ENCODE results near the gene AGAP1. TPM values are rescaled to one million over a fixed set of nuclear protein-coding genes. Genes with fewer than 3 reads are reported as not detected.

The AGAP1 gene
- total RNA-seq, 4 donors from 2014 or later, result 5.3 to 30.6 (median 19.2) TPM

- H3K4me1 ChIP-seq, result no peaks in the 10 kb centered on the region
Measured at GRCh38 chr2:235621736-235622135, 127.9 kb downstream of the AGAP1 start.

DNA sequence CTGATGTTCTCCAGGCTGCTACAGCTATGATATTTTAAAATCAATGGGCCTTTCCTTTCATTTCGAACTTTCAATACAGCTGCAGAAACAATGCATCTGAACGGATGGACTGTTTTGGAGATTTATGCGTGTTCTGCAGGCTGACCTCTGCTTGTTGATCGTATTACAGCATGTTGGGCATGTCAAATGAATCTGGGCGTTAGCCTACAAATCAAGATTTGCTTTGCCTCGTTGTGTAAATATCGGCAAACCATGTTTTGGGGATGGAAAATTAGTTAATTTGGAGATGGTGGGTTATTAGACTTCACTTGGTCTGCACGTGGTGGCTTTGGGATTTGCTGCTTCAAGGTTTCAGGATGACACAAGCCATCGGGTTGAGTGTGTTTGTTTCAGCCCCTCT is 129.3 kb downstream of the AGAP1 start:
- no peaks in the 10 kb centered on the region for H3K36me3 ChIP-seq
- no peaks in the 10 kb centered on the region for H3K9me3 ChIP-seq
- H3K27ac ChIP-seq, result no peak overlapping the region
- no peaks in the 10 kb centered on the region for H3K27me3 ChIP-seq
- H3K4me3 ChIP-seq, result no peak overlapping the region
- H3K4me1 ChIP-seq, result no peaks in the 10 kb centered on the region
- intact Hi-C loops (cut with DNase I; ENCODE audit: low total_unique reads), result no loop called here
- DNase-seq, result no peak
- TF ChIP-seq CTCF (IDR thresholded peaks at IDR 0.05), result no peak

More at GRCh38 chr2:235621736-235622135, 127.9 kb downstream of the AGAP1 start:
- H3K9me3 ChIP-seq, result no peaks in the 10 kb centered on the region
- no peak overlapping the region for H3K4me3 ChIP-seq
- DNase-seq, result no peak
- no peak overlapping the region for H3K27ac ChIP-seq
- TF ChIP-seq POLR2A (IDR thresholded peaks at IDR 0.05), result no peak
- TF ChIP-seq CTCF (IDR thresholded peaks at IDR 0.05), result no peak
- no peaks in the 10 kb centered on the region for H3K36me3 ChIP-seq
- no peaks in the 10 kb centered on the region for H3K27me3 ChIP-seq
- intact Hi-C loops (cut with DNase I; ENCODE audit: low total_unique reads), result no loop called here

GRCh38 chr2:235623752-235624151 is 129.9 kb downstream of the AGAP1 start:
- no peaks in the 10 kb centered on the region for H3K36me3 ChIP-seq
- H3K9me3 ChIP-seq, result no peaks in the 10 kb centered on the region
- H3K27ac ChIP-seq, result no peak overlapping the region
- no peak overlapping the region for H3K4me3 ChIP-seq
- DNase-seq, result no peak
- H3K27me3 ChIP-seq, result no peaks in the 10 kb centered on the region
- intact Hi-C loops (cut with DNase I; ENCODE audit: low total_unique reads), result no loop called here
- H3K4me1 ChIP-seq, result no peaks in the 10 kb centered on the region
- TF ChIP-seq CTCF (IDR thresholded peaks at IDR 0.05) (no peak), POLR2A (IDR thresholded peaks at IDR 0.05) (no peak)

DNA sequence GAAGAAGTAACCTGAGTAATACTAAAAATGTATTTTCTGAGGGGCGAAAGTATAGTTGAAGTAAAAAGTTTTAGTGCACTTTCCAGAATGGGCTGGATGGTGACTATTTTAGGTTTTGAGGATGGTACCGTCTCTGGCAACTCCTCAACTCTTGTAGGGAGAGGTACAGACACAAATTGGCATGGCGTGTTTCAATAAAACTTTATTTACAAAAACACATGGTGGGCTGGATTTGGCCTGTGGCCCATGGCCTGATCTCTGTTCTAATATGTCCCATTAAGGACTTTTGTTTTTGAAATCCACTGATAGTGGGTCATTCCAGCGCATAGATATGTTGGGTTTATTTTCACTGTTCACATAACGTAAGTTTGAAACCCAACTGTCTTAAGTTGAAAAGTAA is 132.8 kb downstream of the AGAP1 start:
- Histone ChIP-seq H3K27me3 (no peaks in the 10 kb centered on the region), H3K4me3 (no peak overlapping the region), H3K4me1 (no peaks in the 10 kb centered on the region), H3K36me3 (no peaks in the 10 kb centered on the region), H3K9me3 (no peaks in the 10 kb centered on the region), H3K27ac (no peak overlapping the region)
- intact Hi-C loops (cut with DNase I; ENCODE audit: low total_unique reads), result no loop called here
- no peak for DNase-seq
- TF ChIP-seq POLR2A (IDR thresholded peaks at IDR 0.05) (no peak), CTCF (IDR thresholded peaks at IDR 0.05) (no peak)

- Histone ChIP-seq H3K4me1 (no peaks in the 10 kb centered on the region), H3K9me3 (no peaks in the 10 kb centered on the region), H3K27ac (no peak overlapping the region), H3K36me3 (no peaks in the 10 kb centered on the region), H3K4me3 (no peak overlapping the region), H3K27me3 (no peaks in the 10 kb centered on the region)
- no peak for DNase-seq
- TF ChIP-seq CTCF (IDR thresholded peaks at IDR 0.05) (no peak), POLR2A (IDR thresholded peaks at IDR 0.05) (no peak)
- intact Hi-C loops (cut with DNase I; ENCODE audit: low total_unique reads), result no loop called here
Measured at GRCh38 chr2:235627682-235628081, 133.8 kb downstream of the AGAP1 start.

Measured in uterus (tissue), 4 donors.